Stimulated activated effector memory CD8-positive, alpha-beta T cell treated with anti-CD3 and anti-CD28 coated beads, Interleukin-12 subunit alpha, Interleukin-12 subunit beta, amount 100 ng/mL, for 72 hours (primary cell): ENCODE results near the gene CCDC33.

Experiments used
- ATAC-seq: fragments of 150-1000 bp; cut with Tn5 transposase; 2 replicates; pipeline ENCODE4 v1.10.0; 2021
- DNase-seq, 2 donors: peaks; one replicate each; pipeline ENCODE4 v3.0.0; 2021 to 2022; ENCODE audit warnings: low spot score in 2 of 2
- H3K27ac Mint-ChIP-seq: one replicate; pipeline ENCODE4 v1.8.0; 2022; ENCODE audit warnings: mild to moderate bottlenecking, mixed read lengths
- H3K36me3 Mint-ChIP-seq: one replicate; pipeline ENCODE4 v1.8.0; 2022; ENCODE audit warnings: mild to moderate bottlenecking, mixed read lengths
- H3K4me1 Mint-ChIP-seq: one replicate; pipeline ENCODE4 v1.8.0; 2022; ENCODE audit warnings: mixed read lengths
- H3K4me3 Mint-ChIP-seq: one replicate; pipeline ENCODE4 v1.8.0; 2022; ENCODE audit warnings: mild to moderate bottlenecking, mixed read lengths
- H3K9me3 Mint-ChIP-seq: one replicate; pipeline ENCODE4 v1.8.0; 2022; ENCODE audit warnings: mixed read lengths

Gene CCDC33

GRCh38 chr15:74333093-74333492, 97.0 kb downstream of the CCDC33 start:
- H3K4me3 Mint-ChIP-seq = no peak overlapping the region
- peaks cover 9% of the 10 kb centered on the region for H3K4me1 Mint-ChIP-seq
- no peak overlapping the region for H3K27ac Mint-ChIP-seq
- ATAC-seq (no peak), DNase-seq (no peak)
- H3K36me3 Mint-ChIP-seq = no peaks in the 10 kb centered on the region
- no peaks in the 10 kb centered on the region for H3K9me3 Mint-ChIP-seq

- Mint-ChIP-seq H3K4me3 (no peak overlapping the region), H3K36me3 (no peaks in the 10 kb centered on the region), H3K27ac (no peak overlapping the region), H3K9me3 (no peaks in the 10 kb centered on the region), H3K4me1 (peaks cover 3% of the 10 kb centered on the region)
- no peak for ATAC-seq
- no peak for DNase-seq
Observed at GRCh38 chr15:74333662-74334061, 97.5 kb downstream of the CCDC33 start.

- H3K4me3 Mint-ChIP-seq = no peak overlapping the region
- ATAC-seq (no peak), DNase-seq (no peak)
- no peaks in the 10 kb centered on the region for H3K9me3 Mint-ChIP-seq
- H3K36me3 Mint-ChIP-seq = no peaks in the 10 kb centered on the region
- H3K4me1 Mint-ChIP-seq = no peaks in the 10 kb centered on the region
- no peak overlapping the region for H3K27ac Mint-ChIP-seq
Observed at GRCh38 chr15:74334127-74334526, 98.0 kb downstream of the CCDC33 start.

GRCh38 chr15:74335396-74335795, 99.3 kb downstream of the CCDC33 start:
- Mint-ChIP-seq H3K4me3 (no peak overlapping the region), H3K9me3 (no peaks in the 10 kb centered on the region), H3K36me3 (no peaks in the 10 kb centered on the region), H3K27ac (no peak overlapping the region), H3K4me1 (no peaks in the 10 kb centered on the region)
- DNase-seq = no peak
- ATAC-seq = no peak

GRCh38 chr15:74336061-74337005, 100.2 kb downstream of the CCDC33 start:
- no peak for ATAC-seq
- DNase-seq = no peak
- H3K4me1 Mint-ChIP-seq = no peaks in the 10 kb centered on the region
- no peak overlapping the region for H3K27ac Mint-ChIP-seq
- no peaks in the 10 kb centered on the region for H3K9me3 Mint-ChIP-seq
- H3K4me3 Mint-ChIP-seq = no peak overlapping the region
- no peaks in the 10 kb centered on the region for H3K36me3 Mint-ChIP-seq

- no peak overlapping the region for H3K4me3 Mint-ChIP-seq
- DNase-seq (no peak), ATAC-seq (no peak)
- H3K9me3 Mint-ChIP-seq = no peaks in the 10 kb centered on the region
- no peak overlapping the region for H3K27ac Mint-ChIP-seq
- no peaks in the 10 kb centered on the region for H3K4me1 Mint-ChIP-seq
- no peaks in the 10 kb centered on the region for H3K36me3 Mint-ChIP-seq
Observed at GRCh38 chr15:74337146-74337545, 101.0 kb downstream of the CCDC33 start.

- DNase-seq (no peak), ATAC-seq (no peak)
- H3K4me3 Mint-ChIP-seq = no peak overlapping the region
- no peaks in the 10 kb centered on the region for H3K4me1 Mint-ChIP-seq
- H3K36me3 Mint-ChIP-seq = no peaks in the 10 kb centered on the region
- H3K9me3 Mint-ChIP-seq = no peaks in the 10 kb centered on the region
- peak overlapping the region; percentile 23 for H3K27ac Mint-ChIP-seq
Observed at GRCh38 chr15:74337607-74338211, 101.6 kb downstream of the CCDC33 start.

GRCh38 chr15:74338676-74339075, 102.5 kb downstream of the CCDC33 start:
- Mint-ChIP-seq H3K27ac (peak overlapping the region; percentile 23), H3K36me3 (no peaks in the 10 kb centered on the region), H3K9me3 (no peaks in the 10 kb centered on the region), H3K4me1 (no peaks in the 10 kb centered on the region), H3K4me3 (no peak overlapping the region)
- DNase-seq (no peak), ATAC-seq (no peak)

- DNase-seq (no peak), ATAC-seq (no peak)
- Mint-ChIP-seq H3K4me3 (no peak overlapping the region), H3K4me1 (no peaks in the 10 kb centered on the region), H3K36me3 (no peaks in the 10 kb centered on the region), H3K9me3 (no peaks in the 10 kb centered on the region), H3K27ac (no peak overlapping the region)
Observed at GRCh38 chr15:74339371-74339770, 103.2 kb downstream of the CCDC33 start.

GRCh38 chr15:74340150-74340549, 104.0 kb downstream of the CCDC33 start:
- H3K4me3 Mint-ChIP-seq = no peak overlapping the region
- no peaks in the 10 kb centered on the region for H3K4me1 Mint-ChIP-seq
- no peak overlapping the region for H3K27ac Mint-ChIP-seq
- no peak for ATAC-seq
- no peaks in the 10 kb centered on the region for H3K9me3 Mint-ChIP-seq
- H3K36me3 Mint-ChIP-seq = no peaks in the 10 kb centered on the region
- no peak for DNase-seq

GRCh38 chr15:74343127-74343796, 107.1 kb downstream of the CCDC33 start:
- H3K4me1 Mint-ChIP-seq = peaks cover 6% of the 10 kb centered on the region
- H3K9me3 Mint-ChIP-seq = no peaks in the 10 kb centered on the region
- ATAC-seq (no peak), DNase-seq (no peak)
- no peak overlapping the region for H3K27ac Mint-ChIP-seq
- H3K4me3 Mint-ChIP-seq = no peak overlapping the region
- no peaks in the 10 kb centered on the region for H3K36me3 Mint-ChIP-seq

GRCh38 chr15:74343797-74344127, 107.6 kb downstream of the CCDC33 start:
- H3K4me1 Mint-ChIP-seq = peaks cover 6% of the 10 kb centered on the region
- H3K9me3 Mint-ChIP-seq = no peaks in the 10 kb centered on the region
- ATAC-seq = no peak
- no peak overlapping the region for H3K27ac Mint-ChIP-seq
- DNase-seq = no peak
- H3K36me3 Mint-ChIP-seq = no peaks in the 10 kb centered on the region
- no peak overlapping the region for H3K4me3 Mint-ChIP-seq

GRCh38 chr15:74345051-74345450, 108.9 kb downstream of the CCDC33 start:
- H3K9me3 Mint-ChIP-seq = no peaks in the 10 kb centered on the region
- no peak overlapping the region for H3K4me3 Mint-ChIP-seq
- DNase-seq = no peak
- H3K36me3 Mint-ChIP-seq = no peaks in the 10 kb centered on the region
- peak; percentile 50 for ATAC-seq
- peaks cover 6% of the 10 kb centered on the region for H3K4me1 Mint-ChIP-seq
- H3K27ac Mint-ChIP-seq = peak overlapping the region; percentile 35

GRCh38 chr15:74347757-74348250, 111.7 kb downstream of the CCDC33 start:
- no peaks in the 10 kb centered on the region for H3K36me3 Mint-ChIP-seq
- H3K4me1 Mint-ChIP-seq = peaks cover 6% of the 10 kb centered on the region
- no peak overlapping the region for H3K27ac Mint-ChIP-seq
- H3K4me3 Mint-ChIP-seq = no peak overlapping the region
- ATAC-seq (no peak), DNase-seq (no peak)
- no peaks in the 10 kb centered on the region for H3K9me3 Mint-ChIP-seq

GRCh38 chr15:74349241-74349778, 113.2 kb downstream of the CCDC33 start:
- Mint-ChIP-seq H3K36me3 (no peaks in the 10 kb centered on the region), H3K27ac (no peak overlapping the region), H3K4me1 (peaks cover 6% of the 10 kb centered on the region), H3K9me3 (peaks cover 1% of the 10 kb centered on the region), H3K4me3 (no peak overlapping the region)
- ATAC-seq (no peak), DNase-seq (no peak)
